Activated naive CD8-positive, alpha-beta T cell treated with anti-CD3 and anti-CD28 coated beads for 36 hours (primary cell): ENCODE measurements around the gene AOC2. TPM values are rescaled to one million over a fixed set of nuclear protein-coding genes. Genes with fewer than 3 reads are reported as not detected.
A peak's percentile ranks its signal among the peaks of the same experiment; 100 is the strongest.

Experiments used
- DNase-seq: peaks from one replicate; pipeline ENCODE4 v3.0.0; 2021
- H3K27ac Mint-ChIP-seq: one replicate; pipeline ENCODE4 v1.8.0; 2022; ENCODE audit warnings: mild to moderate bottlenecking, moderate library complexity, mixed read lengths
- H3K27me3 Mint-ChIP-seq: one replicate; pipeline ENCODE4 v1.8.0; 2022; ENCODE audit warnings: mild to moderate bottlenecking, mixed read lengths
- H3K36me3 Mint-ChIP-seq: one replicate; pipeline ENCODE4 v1.8.0; 2021; ENCODE audit warnings: mild to moderate bottlenecking, mixed read lengths
- H3K4me1 Mint-ChIP-seq: one replicate; pipeline ENCODE4 v1.8.0; 2021; ENCODE audit warnings: mixed read lengths
- H3K4me3 Mint-ChIP-seq: one replicate; pipeline ENCODE4 v1.8.0; 2022; ENCODE audit warnings: mild to moderate bottlenecking, moderate library complexity, mixed read lengths
- H3K9me3 Mint-ChIP-seq: one replicate; pipeline ENCODE4 v1.8.0; 2022; ENCODE audit warnings: mixed read lengths
- total RNA-seq, 2 experiments: library from RNA; stranded (reverse); gene quantifications; one replicate each; pipeline ENCODE4 v1.2.3, GENCODE V29; 2021

AOC2 gene
- total RNA-seq, 2 experiments from 2014 or later, result 1.9 to 2.6 TPM

DNA sequence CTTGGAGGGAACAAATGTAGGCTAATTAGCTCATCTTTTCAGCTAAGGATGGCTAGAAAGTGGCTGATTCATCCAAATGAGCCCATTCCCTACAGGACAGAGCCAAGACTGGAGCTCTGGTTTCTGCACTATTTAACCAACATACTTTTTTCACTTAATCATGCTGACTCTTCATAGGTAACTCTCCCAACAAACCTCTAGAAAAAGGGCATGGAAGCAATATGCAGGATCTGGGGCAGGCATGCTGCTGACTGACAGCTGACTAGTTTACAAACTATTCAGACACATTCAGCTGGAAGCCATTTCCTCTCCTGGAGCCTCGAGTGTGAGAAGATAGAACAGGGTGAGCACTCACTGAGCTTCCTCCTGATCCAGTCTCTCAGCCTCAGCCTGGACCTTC, 26.5 kb upstream of the AOC2 start:
- H3K4me1 Mint-ChIP-seq, result peaks cover 13% of the 10 kb centered on the region
- peaks cover 28% of the 10 kb centered on the region for H3K36me3 Mint-ChIP-seq
- H3K9me3 Mint-ChIP-seq, result no peaks in the 10 kb centered on the region
- H3K27ac Mint-ChIP-seq, result no peak overlapping the region
- H3K4me3 Mint-ChIP-seq, result no peak overlapping the region
- no peak for DNase-seq
- no peaks in the 10 kb centered on the region for H3K27me3 Mint-ChIP-seq

- Mint-ChIP-seq H3K36me3 (peaks cover 29% of the 10 kb centered on the region), H3K27me3 (no peaks in the 10 kb centered on the region), H3K27ac (no peak overlapping the region), H3K4me1 (peaks cover 14% of the 10 kb centered on the region), H3K4me3 (no peak overlapping the region), H3K9me3 (no peaks in the 10 kb centered on the region)
- DNase-seq, result no peak
Observed at GRCh38 chr17:42818379-42818778, 26.0 kb upstream of the AOC2 start.

- Mint-ChIP-seq H3K27me3 (no peaks in the 10 kb centered on the region), H3K36me3 (peaks cover 28% of the 10 kb centered on the region), H3K4me3 (no peak overlapping the region), H3K27ac (no peak overlapping the region), H3K9me3 (no peaks in the 10 kb centered on the region), H3K4me1 (peaks cover 19% of the 10 kb centered on the region)
- DNase-seq, result peak; percentile 66
Observed at GRCh38 chr17:42819939-42820535, 24.3 kb upstream of the AOC2 start.

DNA sequence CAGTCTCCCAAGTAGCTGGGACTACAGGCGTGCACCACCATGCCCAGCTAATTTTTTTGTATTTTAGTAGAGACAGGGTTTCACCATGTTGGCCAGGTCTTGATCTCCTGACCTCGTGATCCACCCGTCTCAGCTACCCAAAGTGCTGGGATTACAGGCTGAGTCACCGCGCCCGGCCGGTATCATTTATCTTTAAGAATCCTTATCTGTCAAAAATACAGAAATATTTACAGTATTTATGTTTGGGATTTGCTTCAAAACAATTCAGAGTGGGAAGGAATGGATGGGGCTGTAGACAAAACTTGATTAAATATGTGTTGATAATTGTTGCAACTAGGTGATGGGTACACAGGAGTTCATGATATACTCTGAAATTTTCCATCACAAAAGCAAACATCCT, 23.2 kb upstream of the AOC2 start:
- no peak overlapping the region for H3K4me3 Mint-ChIP-seq
- peaks cover 25% of the 10 kb centered on the region for H3K36me3 Mint-ChIP-seq

GRCh38 chr17:42827472-42827871, 16.9 kb upstream of the AOC2 start:
- H3K27ac Mint-ChIP-seq, result no peak overlapping the region
- H3K9me3 Mint-ChIP-seq, result no peaks in the 10 kb centered on the region
- H3K4me3 Mint-ChIP-seq, result no peak overlapping the region
- H3K4me1 Mint-ChIP-seq, result peaks cover 18% of the 10 kb centered on the region
- peaks cover 8% of the 10 kb centered on the region for H3K36me3 Mint-ChIP-seq
- DNase-seq, result no peak
- H3K27me3 Mint-ChIP-seq, result no peaks in the 10 kb centered on the region

More for the DNA sequence above, 23.2 kb upstream of the AOC2 start:
- Mint-ChIP-seq H3K27me3 (no peaks in the 10 kb centered on the region), H3K9me3 (no peaks in the 10 kb centered on the region), H3K4me1 (peaks cover 21% of the 10 kb centered on the region), H3K27ac (no peak overlapping the region)
- no peak for DNase-seq

- Mint-ChIP-seq H3K4me3 (no peak overlapping the region), H3K4me1 (peaks cover 19% of the 10 kb centered on the region), H3K36me3 (peaks cover 16% of the 10 kb centered on the region), H3K9me3 (no peaks in the 10 kb centered on the region), H3K27ac (no peak overlapping the region), H3K27me3 (no peaks in the 10 kb centered on the region)
- DNase-seq, result no peak
Observed at GRCh38 chr17:42830971-42831370, 13.4 kb upstream of the AOC2 start.

DNA sequence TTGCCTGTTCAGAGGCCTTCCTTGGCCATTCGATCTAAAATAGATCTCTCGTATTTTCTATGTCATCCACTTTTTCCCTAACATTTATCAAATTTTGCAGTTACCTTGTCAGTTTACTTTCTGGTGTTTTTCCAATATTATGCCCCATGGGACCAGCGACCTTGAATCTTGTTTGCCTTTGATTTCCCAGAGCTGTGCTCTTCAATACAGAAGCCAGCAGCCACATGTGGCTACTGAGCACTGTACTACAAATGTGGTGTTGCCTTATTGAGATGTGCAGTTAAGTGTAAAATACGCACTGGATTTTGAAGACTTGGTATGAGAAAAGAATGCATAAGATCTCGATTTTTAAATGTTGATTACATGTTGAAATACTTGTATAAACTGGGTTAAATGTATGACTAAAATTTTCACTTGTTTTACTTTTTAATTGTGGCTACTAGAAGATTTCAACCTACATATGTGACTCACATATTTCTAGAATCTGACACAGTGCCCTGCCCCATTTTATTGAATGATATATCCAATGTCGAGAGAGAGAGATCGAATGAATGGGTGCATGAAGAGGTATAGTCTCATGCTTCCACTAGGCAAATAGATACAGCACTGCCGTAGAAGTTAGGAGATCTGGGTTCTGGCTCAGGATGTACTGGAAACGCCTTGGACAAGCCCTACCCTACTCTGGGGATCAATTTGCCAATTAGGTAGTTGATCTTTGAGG, 12.0 kb upstream of the AOC2 start:
- H3K27ac Mint-ChIP-seq, result peak overlapping the region; percentile 99
- H3K4me3 Mint-ChIP-seq, result peak overlapping the region; percentile 93
- H3K4me1 Mint-ChIP-seq, result peaks cover 19% of the 10 kb centered on the region
- H3K27me3 Mint-ChIP-seq, result no peaks in the 10 kb centered on the region
- H3K36me3 Mint-ChIP-seq, result peaks cover 21% of the 10 kb centered on the region
- no peak for DNase-seq
- H3K9me3 Mint-ChIP-seq, result no peaks in the 10 kb centered on the region

DNA sequence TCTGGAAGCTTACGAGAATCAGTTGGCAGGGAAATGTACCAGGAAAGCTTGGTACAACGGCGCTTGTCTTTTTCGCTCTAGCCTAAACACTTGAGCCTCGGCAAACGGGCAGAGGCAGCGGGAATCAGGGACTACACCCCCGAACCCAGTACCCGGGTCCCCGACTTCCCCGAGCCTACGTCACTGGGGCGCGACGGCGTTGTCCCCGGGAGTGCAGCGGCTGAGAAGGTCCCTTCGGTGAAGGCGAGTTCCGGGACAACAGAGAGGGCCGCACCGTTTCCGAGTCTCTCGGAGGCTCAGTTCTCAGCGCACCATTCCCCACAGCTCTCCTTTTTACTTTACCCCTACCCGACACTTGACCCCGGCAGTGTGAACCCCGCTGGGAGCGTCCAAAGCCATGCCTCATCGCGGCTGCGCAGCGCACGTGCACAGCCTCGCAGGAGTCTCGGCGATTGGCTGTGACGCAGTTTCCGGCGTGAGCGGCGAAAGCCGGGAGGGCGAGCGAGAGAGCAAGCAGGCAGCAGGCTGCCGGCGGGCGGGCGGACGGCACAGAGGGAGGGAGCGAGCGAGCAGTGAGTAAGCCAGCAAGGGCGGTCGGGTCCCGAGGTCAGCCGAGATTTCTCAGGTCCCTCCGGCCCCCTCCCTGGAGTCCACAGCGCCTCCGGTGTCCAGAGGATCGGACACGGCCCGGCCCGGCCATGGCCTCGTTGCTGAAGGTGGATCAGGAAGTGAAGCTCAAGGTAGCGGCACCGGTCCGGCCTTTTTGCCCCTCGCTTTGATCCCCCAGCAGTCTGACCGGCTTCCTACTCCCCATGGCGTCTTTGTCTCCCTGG, 11.2 kb upstream of the AOC2 start, which contains the start of gene PSME3:
TSS of gene PSME3 (plus strand) at position 464 of the 833 bp plus-strand sequence. CDS start at position 699, 235 bp downstream.
- peaks cover 19% of the 10 kb centered on the region for H3K4me1 Mint-ChIP-seq
- H3K4me3 Mint-ChIP-seq, result peak within 1 kb of the TSS; percentile 93
- H3K27ac Mint-ChIP-seq, result peak within 1 kb of the TSS; percentile 99
- peaks cover 21% of the 10 kb centered on the region for H3K36me3 Mint-ChIP-seq
- no peaks in the 10 kb centered on the region for H3K9me3 Mint-ChIP-seq
- DNase-seq, result peak; percentile 90
- no peaks in the 10 kb centered on the region for H3K27me3 Mint-ChIP-seq

DNA sequence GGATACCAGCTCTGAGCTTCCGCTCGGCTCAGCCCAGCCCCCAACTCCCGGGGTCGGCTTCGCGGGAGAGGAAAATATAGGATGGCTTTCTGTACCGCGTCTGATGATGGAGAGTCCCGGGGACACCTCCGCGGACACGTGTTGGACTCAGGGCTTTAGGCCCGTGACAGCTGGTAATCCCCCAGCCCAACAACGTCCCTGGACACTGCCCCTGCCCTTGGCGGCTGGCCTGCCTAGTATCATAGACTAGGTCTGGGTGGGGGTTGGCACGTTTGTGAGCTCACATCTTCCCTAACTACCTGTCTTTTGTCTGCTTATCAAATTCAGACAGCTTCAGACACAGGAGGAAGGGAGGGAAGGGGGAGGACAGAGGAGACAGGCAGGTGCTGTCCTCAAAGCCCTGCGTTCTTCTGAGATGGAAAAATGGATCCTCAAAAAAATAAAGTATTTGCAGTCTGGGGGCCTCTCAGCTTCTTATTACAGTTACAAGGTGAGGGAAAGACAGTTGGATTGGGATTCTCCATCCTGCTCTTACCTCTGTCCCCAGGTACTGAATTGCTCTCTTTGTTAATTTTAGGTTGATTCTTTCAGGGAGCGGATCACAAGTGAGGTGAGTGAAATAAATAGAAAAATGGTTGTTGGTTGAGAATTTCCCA, 10.5 kb upstream of the AOC2 start:
- H3K4me1 Mint-ChIP-seq, result peaks cover 21% of the 10 kb centered on the region
- peak overlapping the region; percentile 93 for H3K4me3 Mint-ChIP-seq
- H3K27ac Mint-ChIP-seq, result peak overlapping the region; percentile 99
- peaks cover 24% of the 10 kb centered on the region for H3K36me3 Mint-ChIP-seq
- no peaks in the 10 kb centered on the region for H3K9me3 Mint-ChIP-seq
- peak; percentile 28 for DNase-seq
- H3K27me3 Mint-ChIP-seq, result no peaks in the 10 kb centered on the region

DNA sequence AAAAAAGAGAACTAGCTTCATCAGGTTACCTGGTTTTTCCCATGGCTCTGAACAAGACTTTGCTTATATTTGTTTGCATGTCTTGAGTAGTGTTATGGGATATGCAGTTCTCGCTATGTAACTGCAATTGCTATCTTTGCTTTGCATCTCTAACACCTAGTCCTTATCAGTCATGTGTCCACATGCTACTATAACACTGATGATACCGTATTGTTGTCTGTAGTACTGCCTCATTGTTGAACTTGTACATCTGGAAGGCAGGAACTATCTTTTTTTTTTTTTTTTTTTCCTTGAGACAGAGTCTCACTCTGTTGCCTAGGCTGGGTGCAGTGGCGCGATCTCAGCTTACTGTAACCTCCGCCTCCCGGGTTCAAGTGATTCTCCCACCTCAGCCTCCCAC, 8.6 kb upstream of the AOC2 start:
- Mint-ChIP-seq H3K4me1 (peaks cover 21% of the 10 kb centered on the region), H3K9me3 (no peaks in the 10 kb centered on the region), H3K27me3 (no peaks in the 10 kb centered on the region), H3K4me3 (no peak overlapping the region), H3K27ac (no peak overlapping the region), H3K36me3 (peaks cover 35% of the 10 kb centered on the region)
- no peak for DNase-seq

- Mint-ChIP-seq H3K4me1 (peaks cover 22% of the 10 kb centered on the region), H3K27me3 (no peaks in the 10 kb centered on the region), H3K36me3 (peaks cover 16% of the 10 kb centered on the region), H3K9me3 (no peaks in the 10 kb centered on the region), H3K4me3 (no peak overlapping the region), H3K27ac (no peak overlapping the region)
- DNase-seq, result no peak
Observed at GRCh38 chr17:42841975-42842685, 2.2 kb upstream of the AOC2 start.

- H3K36me3 Mint-ChIP-seq, result peaks cover 16% of the 10 kb centered on the region
- no peaks in the 10 kb centered on the region for H3K9me3 Mint-ChIP-seq
- H3K27me3 Mint-ChIP-seq, result no peaks in the 10 kb centered on the region
- no peak for DNase-seq
- no peak overlapping the region for H3K4me3 Mint-ChIP-seq
- H3K27ac Mint-ChIP-seq, result peak overlapping the region; percentile 53
- H3K4me1 Mint-ChIP-seq, result peaks cover 22% of the 10 kb centered on the region
Observed at GRCh38 chr17:42843358-42843934, 934 bp upstream of the AOC2 start.

DNA sequence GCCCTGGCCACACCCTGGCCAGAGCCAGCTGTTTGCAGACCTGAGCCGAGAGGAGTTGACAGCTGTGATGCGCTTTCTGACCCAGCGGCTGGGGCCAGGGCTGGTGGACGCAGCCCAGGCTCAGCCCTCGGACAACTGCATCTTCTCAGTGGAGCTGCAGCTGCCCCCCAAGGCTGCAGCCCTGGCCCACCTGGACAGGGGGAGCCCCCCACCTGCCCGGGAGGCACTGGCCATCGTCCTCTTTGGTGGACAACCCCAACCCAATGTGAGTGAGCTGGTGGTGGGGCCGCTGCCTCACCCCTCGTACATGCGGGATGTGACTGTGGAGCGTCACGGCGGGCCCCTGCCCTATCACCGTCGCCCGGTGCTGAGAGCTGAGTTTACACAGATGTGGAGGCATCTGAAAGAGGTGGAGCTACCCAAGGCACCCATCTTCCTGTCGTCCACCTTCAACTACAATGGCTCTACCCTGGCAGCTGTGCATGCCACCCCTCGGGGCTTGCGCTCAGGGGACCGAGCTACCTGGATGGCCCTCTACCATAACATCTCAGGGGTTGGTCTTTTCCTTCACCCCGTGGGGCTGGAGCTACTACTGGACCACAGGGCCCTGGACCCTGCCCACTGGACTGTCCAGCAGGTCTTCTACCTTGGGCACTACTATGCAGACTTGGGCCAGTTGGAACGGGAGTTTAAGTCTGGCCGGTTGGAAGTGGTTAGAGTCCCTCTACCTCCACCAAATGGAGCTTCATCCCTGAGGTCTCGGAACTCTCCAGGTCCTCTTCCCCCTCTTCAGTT, 578 bp downstream of the AOC2 start:
- no peak overlapping the region for H3K27ac Mint-ChIP-seq
- H3K4me1 Mint-ChIP-seq, result peaks cover 21% of the 10 kb centered on the region
- no peaks in the 10 kb centered on the region for H3K9me3 Mint-ChIP-seq
- peaks cover 6% of the 10 kb centered on the region for H3K36me3 Mint-ChIP-seq
- no peak overlapping the region for H3K4me3 Mint-ChIP-seq
- no peaks in the 10 kb centered on the region for H3K27me3 Mint-ChIP-seq
- no peak for DNase-seq
